OCI-LY7 (cell line): ENCODE data around the gene SKIC2. TPM values are rescaled to one million over a fixed set of nuclear protein-coding genes. Genes with fewer than 3 reads are reported as not detected.
A peak's percentile ranks its signal among the peaks of the same experiment; 100 is the strongest.

Source experiments
- BruUV-seq: library from RNA; stranded (reverse); fragments of 400-500 nt; replicated peaks from 2 replicates; lab custom pipeline; 2021; lab: Mats Ljungman, UMichigan
- CTCF ChIA-PET: fragments of 300-600 bp; sonication (Branson Sonifier 250); formaldehyde crosslinking; loops from one replicate; lab custom pipeline; 2022; ENCODE audit warnings: antibody characterized with exemption; ENCODE audit not compliant: unreplicated experiment; lab: Charles Lee
- POLR2A ChIA-PET: fragments of 300-600 bp; sonication (Branson Sonifier 250); formaldehyde crosslinking; loops from one replicate; lab custom pipeline; 2022; ENCODE audit warnings: antibody characterized with exemption; lab: Charles Lee
- DNase-seq: peaks from one replicate; pipeline ENCODE4 v3.0.0-alpha.2; 2015; ENCODE audit warnings: low spot score
- H2AFZ ChIP-seq: fragments of 200-600 bp; sonication (generic), shearing (Covaris generic); 2 replicates; pipeline ENCODE4 v1.6.1; 2014; ENCODE audit warnings: mild to moderate bottlenecking, antibody characterized with exemption, low read length, moderate library complexity
- H3K27ac ChIP-seq: fragments of 200-600 bp; sonication (generic); 2 replicates; pipeline ENCODE4 v1.5.1; 2014; ENCODE audit warnings: mixed run types, low read depth, mild to moderate bottlenecking, moderate library complexity, low read length, inconsistent platforms; ENCODE audit not compliant: poor library complexity, severe bottlenecking
- H3K36me3 ChIP-seq: fragments of 200-600 bp; sonication (generic); 2 replicates; pipeline ENCODE4 v1.6.1; 2014; ENCODE audit warnings: mild to moderate bottlenecking, antibody characterized with exemption, low read length, moderate library complexity, mixed read lengths; ENCODE audit not compliant: insufficient read depth
- H3K4me1 ChIP-seq: fragments of 200-600 bp; sonication (generic); 2 replicates; pipeline ENCODE4 v1.5.1; 2014; ENCODE audit warnings: mild to moderate bottlenecking, low read length; ENCODE audit not compliant: insufficient read depth, poor library complexity, severe bottlenecking
- H3K4me2 ChIP-seq: fragments of 200-600 bp; sonication (generic); 2 replicates; pipeline ENCODE4 v1.6.1; 2014; ENCODE audit warnings: mild to moderate bottlenecking, low read length
- H3K4me3 ChIP-seq: fragments of 200-600 bp; sonication (generic); 2 replicates; pipeline ENCODE4 v1.5.1; 2014; ENCODE audit warnings: mild to moderate bottlenecking, low read depth, low read length; ENCODE audit not compliant: poor library complexity, severe bottlenecking
- H3K79me2 ChIP-seq: fragments of 200-600 bp; sonication (generic); 2 replicates; pipeline ENCODE4 v1.6.1; 2016; ENCODE audit warnings: low read depth, mild to moderate bottlenecking, low read length, moderate library complexity, mixed read lengths; ENCODE audit not compliant: insufficient read depth
- H3K9me2 ChIP-seq: fragments of 200-600 bp; sonication (generic); 2 replicates; pipeline ENCODE4 v1.6.1; 2016; ENCODE audit warnings: mild to moderate bottlenecking, low read length, mixed read lengths; ENCODE audit not compliant: insufficient read depth
- H3K9me3 ChIP-seq: fragments of 200-600 bp; sonication (generic); 2 replicates; pipeline ENCODE4 v1.6.1; 2014; ENCODE audit warnings: mild to moderate bottlenecking, mixed run types, low read length, mixed read lengths
- H4K20me1 ChIP-seq: fragments of 200-600 bp; sonication (generic); 2 replicates; pipeline ENCODE4 v1.6.1; 2014; ENCODE audit warnings: mild to moderate bottlenecking, antibody characterized with exemption, low read length, moderate library complexity, mixed read lengths; ENCODE audit not compliant: insufficient read depth
- EZH2phosphoT487 ChIP-seq: fragments of 200-600 bp; sonication (generic); IDR thresholded peaks from 2 replicates; pipeline ENCODE4 v1.6.1; 2018; ENCODE audit warnings: low read depth, borderline replicate concordance, mild to moderate bottlenecking, mixed run types, antibody characterized with exemption, low read length, moderate library complexity, mixed read lengths
- intact Hi-C: fragments of 100-400 bp; cut with micrococcal nuclease; formaldehyde crosslinking; loops from one replicate; pipeline ENCODE4 v1.10.0; 2022; ENCODE audit not compliant: unreplicated experiment
- total RNA-seq, 2 experiments: library from RNA; depleted of rRNA in 1 of 2; stranded (reverse); fragments of >200 nt in 1 of 2; shearing (Covaris generic) in 1 of 2; gene quantifications; 2 replicates each; pipeline ENCODE4 v1.2.3, GENCODE V29; 2014 to 2022
- TF ChIP-seq, protein P1 (sequence below): fragments of 200-600 bp; sonication (generic); conservative IDR thresholded peaks from 2 replicates; pipeline ENCODE4 v1.5.1; 2014; ENCODE audit warnings: mild to moderate bottlenecking, antibody characterized with exemption, low read length, moderate library complexity, mixed read lengths

The SKIC2 gene
- total RNA-seq, 2 experiments from 2014 or later: 45.8 to 77.5 TPM

DNA sequence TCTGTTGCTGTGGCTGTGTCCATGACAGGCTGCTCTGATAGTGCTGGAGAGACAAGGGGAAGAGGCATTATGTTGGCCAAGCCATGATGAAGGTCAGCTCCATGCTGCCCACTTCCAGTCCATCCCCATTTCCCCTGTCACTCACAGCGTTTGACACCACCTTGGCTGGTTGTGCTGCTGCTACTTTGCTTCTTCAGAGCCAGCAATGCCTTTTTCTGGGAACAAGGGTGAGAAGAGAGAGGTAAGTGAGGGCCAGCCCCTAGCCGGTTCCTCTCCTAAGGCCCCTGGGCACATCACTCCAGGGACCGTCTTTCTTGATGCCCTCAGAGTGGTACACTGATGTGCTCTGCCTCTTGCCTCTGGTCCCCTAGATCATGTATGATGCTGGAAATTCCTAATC, 2.2 kb upstream of the SKIC2 start:
- Histone ChIP-seq H3K79me2 (peaks cover 21% of the 10 kb centered on the region; the same call in 1 of the 2 replicates), H3K9me3 (no peaks in the 10 kb centered on the region), H3K9me2 (no peaks in the 10 kb centered on the region), H3K4me1 (peaks cover 18% of the 10 kb centered on the region), H3K4me3 (no peak overlapping the region), H4K20me1 (no peaks in the 10 kb centered on the region), H3K36me3 (peaks cover 53% of the 10 kb centered on the region), H2AFZ (no peak overlapping the region), H3K27ac (no peak overlapping the region), H3K4me2 (no peak overlapping the region)
- ChIA-PET POLR2A (interaction anchor here (3.3 kb wide), 1 partner anchor 14 kb away, joined by 26 read pairs; the partner anchor contains the start of gene DXO), CTCF (no interaction called here)
- intact Hi-C loops: loop anchor here (5.0 to 10.0 kb wide), 2 partner anchors 124 to 252 kb away; partner anchors contain the start of genes ABHD16A and LY6G6F
- BruUV-seq: no TSS peak
- no peak for DNase-seq
- TF ChIP-seq EZH2phosphoT487: no peak
- TF ChIP-seq, protein P1, sequence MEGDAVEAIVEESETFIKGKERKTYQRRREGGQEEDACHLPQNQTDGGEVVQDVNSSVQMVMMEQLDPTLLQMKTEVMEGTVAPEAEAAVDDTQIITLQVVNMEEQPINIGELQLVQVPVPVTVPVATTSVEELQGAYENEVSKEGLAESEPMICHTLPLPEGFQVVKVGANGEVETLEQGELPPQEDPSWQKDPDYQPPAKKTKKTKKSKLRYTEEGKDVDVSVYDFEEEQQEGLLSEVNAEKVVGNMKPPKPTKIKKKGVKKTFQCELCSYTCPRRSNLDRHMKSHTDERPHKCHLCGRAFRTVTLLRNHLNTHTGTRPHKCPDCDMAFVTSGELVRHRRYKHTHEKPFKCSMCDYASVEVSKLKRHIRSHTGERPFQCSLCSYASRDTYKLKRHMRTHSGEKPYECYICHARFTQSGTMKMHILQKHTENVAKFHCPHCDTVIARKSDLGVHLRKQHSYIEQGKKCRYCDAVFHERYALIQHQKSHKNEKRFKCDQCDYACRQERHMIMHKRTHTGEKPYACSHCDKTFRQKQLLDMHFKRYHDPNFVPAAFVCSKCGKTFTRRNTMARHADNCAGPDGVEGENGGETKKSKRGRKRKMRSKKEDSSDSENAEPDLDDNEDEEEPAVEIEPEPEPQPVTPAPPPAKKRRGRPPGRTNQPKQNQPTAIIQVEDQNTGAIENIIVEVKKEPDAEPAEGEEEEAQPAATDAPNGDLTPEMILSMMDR: no peak

DNA sequence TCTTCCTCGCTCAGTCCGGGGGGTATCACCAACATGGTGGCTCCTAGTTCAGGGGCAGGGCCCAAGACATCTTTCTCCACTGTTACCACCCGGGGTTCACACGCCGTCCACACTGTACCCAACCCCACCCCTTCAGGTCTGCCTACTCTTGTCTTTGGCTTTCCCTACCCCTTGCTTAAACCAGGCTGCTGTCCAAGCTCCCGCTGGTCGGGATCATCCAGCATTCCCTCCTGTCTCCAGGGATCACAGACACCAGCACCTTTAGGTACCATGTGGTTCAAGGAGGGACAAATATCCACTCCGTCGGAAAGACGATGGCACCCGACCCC, 599 bp upstream of the SKIC2 start:
- peak overlapping the region; percentile 91 for H3K4me2 ChIP-seq
- peaks cover 21% of the 10 kb centered on the region; the same call in 1 of the 2 replicates for H3K79me2 ChIP-seq
- peak overlapping the region; percentile 97 for H3K4me3 ChIP-seq
- H4K20me1 ChIP-seq: no peaks in the 10 kb centered on the region
- no peaks in the 10 kb centered on the region for H3K9me2 ChIP-seq
- H2AFZ ChIP-seq: peak overlapping the region; percentile 81
- no peak for DNase-seq
- ChIA-PET POLR2A (interaction anchor here (0.7 to 3.3 kb wide), 4 partner anchors 13 to 298 kb away, joined by 3 to 26 read pairs (median 4); partner anchors contain the start of genes C6orf47 and DXO), CTCF (no interaction called here)
- TF ChIP-seq EZH2phosphoT487: no peak
- TF ChIP-seq, protein P1: no peak
- intact Hi-C loops: loop anchor here (5.0 to 10.0 kb wide), 2 partner anchors 126 to 254 kb away; partner anchors contain the start of genes ABHD16A and LY6G6F
- no peak overlapping the region for H3K27ac ChIP-seq
- no peaks in the 10 kb centered on the region for H3K9me3 ChIP-seq
- H3K4me1 ChIP-seq: peaks cover 18% of the 10 kb centered on the region
- no TSS peak for BruUV-seq
- H3K36me3 ChIP-seq: peaks cover 50% of the 10 kb centered on the region

DNA sequence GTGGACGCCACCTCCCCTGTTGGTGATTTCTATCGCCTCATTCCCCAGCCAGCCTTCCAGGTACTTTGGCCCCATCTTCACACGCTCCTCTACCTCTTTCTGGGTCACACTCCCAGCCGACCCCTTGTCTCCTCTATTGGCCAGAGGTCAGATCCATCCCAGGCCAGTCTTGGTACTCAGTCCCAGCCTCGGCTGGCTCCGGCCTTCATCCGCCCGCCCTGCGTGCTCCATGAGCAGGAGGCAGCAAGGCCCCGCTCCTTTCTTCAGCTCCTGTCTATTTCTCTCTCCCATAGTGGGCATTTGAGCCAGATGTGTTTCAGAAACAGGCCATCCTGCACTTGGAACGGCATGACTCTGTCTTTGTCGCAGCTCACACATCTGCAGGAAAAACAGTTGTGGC, 2.6 kb downstream of the SKIC2 start:
- Histone ChIP-seq H3K4me2 (no peak overlapping the region), H3K4me3 (no peak overlapping the region), H3K4me1 (peaks cover 18% of the 10 kb centered on the region), H3K9me3 (no peaks in the 10 kb centered on the region), H3K36me3 (peaks cover 47% of the 10 kb centered on the region), H4K20me1 (no peaks in the 10 kb centered on the region), H3K9me2 (no peaks in the 10 kb centered on the region), H3K27ac (no peak overlapping the region), H2AFZ (no peak overlapping the region), H3K79me2 (peaks cover 21% of the 10 kb centered on the region; the same call in 1 of the 2 replicates)
- ChIA-PET CTCF (interaction anchor here (0.5 kb wide), 1 partner anchor 151 kb away, joined by 3 read pairs; no protein-coding TSS in a partner anchor), POLR2A (no interaction called here)
- BruUV-seq: no TSS peak
- TF ChIP-seq EZH2phosphoT487: no peak
- TF ChIP-seq, protein P1: no peak
- intact Hi-C loops: no loop called here
- DNase-seq: no peak
